HCT116 (cell line): ENCODE data around the gene AP1S1. TPM values are rescaled to one million over a fixed set of nuclear protein-coding genes. Genes with fewer than 3 reads are reported as not detected.
A peak's percentile ranks its signal among the peaks of the same experiment; 100 is the strongest.
"Not testable (repeated sequence)": the region's sequence is repeated elsewhere in the genome, so short reads cannot be mapped to it uniquely, and the experiment has no call there.

Source experiments
- ATAC-seq: fragments of 200-7000 bp; cut with Tn5 transposase; 2 replicates; pipeline ENCODE4 v1.9.1; 2020; ENCODE audit warnings: mild to moderate bottlenecking, moderate library complexity
- BruUV-seq: library from RNA; stranded (reverse); fragments of 400-500 nt; replicated peaks from 2 replicates; lab custom pipeline; 2021; lab: Mats Ljungman, UMichigan
- CTCF ChIA-PET: fragments of 300-600 bp; sonication (Branson Sonifier 250); formaldehyde crosslinking; loops from one replicate; lab custom pipeline; 2021; ENCODE audit warnings: antibody characterized with exemption; lab: Charles Lee
- POLR2A ChIA-PET: fragments of 300-600, 350-600 bp; sonication (Branson Sonifier 250); formaldehyde crosslinking; loops from one replicate; lab custom pipeline; 2021; ENCODE audit warnings: antibody characterized with exemption; lab: Charles Lee
- RAD21 ChIA-PET, 2 experiments: fragments of 300-600 bp; sonication (Branson Sonifier 250); formaldehyde crosslinking; loops; one replicate each; lab custom pipeline; 2023; ENCODE audit warnings: low total read pairs in 2 of 2; ENCODE audit not compliant: uncharacterized antibody in 2 of 2, unreplicated experiment in 2 of 2, low non-redundant PET in 1 of 2; lab: Charles Lee
- DNase-seq: peaks from one replicate; pipeline ENCODE4 v3.0.0-alpha.2; 2010; ENCODE audit warnings: low read depth, low spot score
- H2AFZ ChIP-seq: fragments of 200-600 bp; shearing (Covaris generic), sonication (generic); 2 replicates; pipeline ENCODE4 v1.6.1; 2017; ENCODE audit warnings: low read depth, mixed run types, mixed read lengths, antibody characterized with exemption, low read length; ENCODE audit not compliant: poor library complexity, severe bottlenecking
- H3K27ac ChIP-seq: 2 replicates; pipeline ENCODE4 v1.5.1; 2012; ENCODE audit warnings: low read depth, low read length
- H3K27me3 ChIP-seq: fragments of 200-600 bp; sonication (generic); 2 replicates; pipeline ENCODE4 v1.6.1; 2016; ENCODE audit warnings: mixed run types, low read length, mixed read lengths; ENCODE audit not compliant: insufficient read depth
- H3K36me3 ChIP-seq, 2 experiments: fragments of 200-500 bp in 1 of 2; fragments of 200-600 bp in 1 of 2; sonication (Bioruptor generic) in 1 of 2; sonication (generic) in 1 of 2; 2 replicates each; pipeline versions ENCODE4 v1.5.1 to v1.6.1; 2014 to 2016; ENCODE audit warnings: low read length in 2 of 2, inconsistent platforms in 1 of 2, mixed read lengths in 1 of 2, mixed run types in 1 of 2; ENCODE audit not compliant: insufficient read depth in 2 of 2, control insufficient read depth in 1 of 2
- H3K4me1 ChIP-seq, 2 experiments: fragments of 200-600 bp in 1 of 2; sonication (generic) in 1 of 2; 2 replicates each; pipeline versions ENCODE4 v1.5.1 to v1.6.1; 2012 to 2017; ENCODE audit warnings: low read length in 2 of 2, inconsistent platforms in 1 of 2, mild to moderate bottlenecking in 1 of 2, mixed read lengths in 1 of 2, mixed run types in 1 of 2, moderate library complexity in 1 of 2; ENCODE audit not compliant: insufficient read depth in 2 of 2, control insufficient read depth in 1 of 2
- H3K4me2 ChIP-seq: fragments of 200-600 bp; sonication (generic); 2 replicates; pipeline ENCODE4 v1.6.1; 2017; ENCODE audit warnings: mixed run types, low read length, mixed read lengths
- H3K4me3 ChIP-seq, 2 experiments: fragments of 200-600 bp in 1 of 2; sonication (generic) in 1 of 2; replicated peaks in 1 of 2; 2 replicates each; pipeline ENCODE4 v1.5.1; 2011 to 2016; ENCODE audit warnings: low read length in 2 of 2, control low read depth in 1 of 2, low read depth in 1 of 2, mild to moderate bottlenecking in 1 of 2, mixed read lengths in 1 of 2, mixed run types in 1 of 2
- H3K79me2 ChIP-seq: fragments of 200-600 bp; sonication (generic); 2 replicates; pipeline ENCODE4 v1.6.1; 2017; ENCODE audit warnings: mild to moderate bottlenecking, mixed run types, low read length, moderate library complexity, mixed read lengths; ENCODE audit not compliant: insufficient read depth
- H3K9ac ChIP-seq: fragments of 200-600 bp; sonication (generic); 2 replicates; pipeline ENCODE4 v1.6.1; 2016; ENCODE audit warnings: low read length, mixed read lengths
- H3K9me2 ChIP-seq: fragments of 200-600 bp; sonication (generic), shearing (Covaris generic); 2 replicates; pipeline ENCODE4 v1.6.1; 2017; ENCODE audit warnings: mixed run types, mild to moderate bottlenecking, moderate library complexity; ENCODE audit not compliant: insufficient read depth
- H3K9me3 ChIP-seq, 2 experiments: fragments of 200-500 bp in 1 of 2; fragments of 200-600 bp in 1 of 2; sonication (Bioruptor generic) in 1 of 2; sonication (generic) in 1 of 2; 2 replicates each; pipeline ENCODE4 v1.6.1; 2014 to 2017; ENCODE audit warnings: low read length in 2 of 2, mixed read lengths in 2 of 2, inconsistent platforms in 1 of 2, low read depth in 1 of 2, mild to moderate bottlenecking in 1 of 2, mixed run types in 1 of 2, moderate library complexity in 1 of 2; ENCODE audit not compliant: control insufficient read depth in 1 of 2, insufficient read depth in 1 of 2
- H4K20me1 ChIP-seq: fragments of 200-600 bp; sonication (generic), shearing (Covaris generic); 2 replicates; pipeline ENCODE4 v1.6.1; 2017; ENCODE audit warnings: mixed run types, mild to moderate bottlenecking, moderate library complexity; ENCODE audit not compliant: insufficient read depth
- ZNF274 ChIP-seq: fragments of 200-500 bp; sonication (Bioruptor generic); IDR thresholded peaks from 2 replicates; pipeline ENCODE4 v1.6.1; 2014; ENCODE audit warnings: mild to moderate bottlenecking, low read depth, low read length, inconsistent platforms
- intact Hi-C: fragments of 100-400 bp; cut with micrococcal nuclease; formaldehyde crosslinking; loops from 2 replicates; pipeline ENCODE4 v1.10.0; 2022
- total RNA-seq: library from RNA; stranded (reverse); gene quantifications from one replicate; pipeline ENCODE4 v1.2.1, GENCODE V29; 2021; ENCODE audit not compliant: unreplicated experiment

The AP1S1 gene
- total RNA-seq, 1 experiment from 2014 or later, result 130 TPM

DNA sequence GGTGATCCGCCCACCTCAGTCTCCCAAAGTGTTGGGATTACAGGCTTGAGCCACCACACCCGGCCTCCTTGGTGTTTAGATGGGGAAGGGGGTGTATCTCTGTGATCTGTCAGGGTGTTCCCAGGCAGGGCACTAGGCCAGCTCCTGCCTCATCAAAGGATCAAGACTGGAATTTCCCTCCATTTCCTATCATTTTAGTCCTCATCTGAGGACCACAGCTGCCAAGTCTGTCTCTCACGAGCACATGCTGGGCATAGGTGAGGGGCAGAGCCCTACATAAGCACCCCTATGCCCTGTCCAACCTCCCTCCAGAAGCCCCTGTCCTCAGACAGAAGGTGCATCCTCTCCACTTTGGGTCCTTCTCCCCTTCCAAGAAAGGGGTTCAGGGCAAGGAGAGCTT, 49.5 kb upstream of the AP1S1 start:
- TF ChIP-seq ZNF274, result no peak
- Histone ChIP-seq H3K4me2 (peak overlapping the region; percentile 51), H3K9ac (peak overlapping the region; percentile 54; the same call in 1 of the 2 replicates), H3K36me3 (no peaks in the 10 kb centered on the region), H2AFZ (no peak overlapping the region), H3K9me2 (no peaks in the 10 kb centered on the region), H3K4me1 (peaks cover 46 to 72% of the 10 kb centered on the region in 2 experiments), H3K9me3 (no peaks in the 10 kb centered on the region), H4K20me1 (no peaks in the 10 kb centered on the region), H3K79me2 (no peaks in the 10 kb centered on the region), H3K27ac (0 out of 2 replicates have a peak overlapping the region, but pooled peaks have one; percentile 13), H3K4me3 (no peak overlapping the region), H3K27me3 (no peaks in the 10 kb centered on the region)
- DNase-seq (no peak), ATAC-seq (no peak)
- intact Hi-C loops, result no loop called here
- ChIA-PET POLR2A (interaction anchor here (0.8 to 1.5 kb wide), 3 partner anchors 13 to 78 kb away, joined by 3 to 4 read pairs (median 3); partner anchors contain the start of gene SERPINE1), CTCF (interaction anchor here (0.6 to 1.6 kb wide), 2 partner anchors 10 to 15 kb away, joined by 4 to 5 read pairs; no protein-coding TSS in a partner anchor), RAD21 (interaction anchor here in 1 of 2 experiments (0.7 kb wide), 1 partner anchor 31 kb away, joined by 4 read pairs; no protein-coding TSS in a partner anchor)
- BruUV-seq, result no TSS peak

DNA sequence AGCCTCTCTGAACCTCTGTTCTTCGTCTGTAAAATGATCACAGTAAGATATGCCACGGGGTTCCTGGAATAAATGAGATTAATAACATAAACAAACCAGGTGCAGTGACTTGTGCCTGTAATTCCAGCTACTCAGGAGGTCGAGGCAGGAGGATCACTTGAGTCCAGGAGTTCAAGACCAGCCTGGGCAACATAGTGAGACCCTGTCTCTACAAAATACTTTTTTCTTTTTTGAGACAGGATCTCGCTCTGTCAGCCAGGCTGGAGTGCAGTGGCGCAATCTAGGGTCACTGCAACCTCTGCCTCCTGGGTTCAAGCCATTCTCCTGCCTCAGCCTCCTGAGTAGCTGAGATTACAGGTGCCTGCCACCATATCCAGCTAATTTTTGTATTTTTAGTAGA, 49.0 kb upstream of the AP1S1 start:
- CTCF ChIA-PET, H4K20me1 ChIP-seq, intact Hi-C loops, RAD21 ChIA-PET, H3K9me2 ChIP-seq, H2AFZ ChIP-seq, DNase-seq, ATAC-seq, H3K9ac ChIP-seq, BruUV-seq, H3K36me3 ChIP-seq, H3K27me3 ChIP-seq, H3K9me3 ChIP-seq, H3K4me3 ChIP-seq, H3K79me2 ChIP-seq: not testable (repeated sequence)
- POLR2A ChIA-PET, result interaction anchor here (1.5 kb wide), 1 partner anchor 22 kb away, joined by 4 read pairs; the partner anchor contains the start of gene SERPINE1
- H3K4me1 ChIP-seq, result peaks cover 43 to 67% of the 10 kb centered on the region in 2 experiments
- peak overlapping the region; percentile 51 for H3K4me2 ChIP-seq
- H3K27ac ChIP-seq, result 0 out of 2 replicates have a peak overlapping the region, but pooled peaks have one; percentile 13
